Stomach smooth muscle (tissue), 2 donors: ENCODE results near the gene MEF2B.

ENCODE experiments used
- H3K27ac ChIP-seq: one replicate; pipeline ENCODE4 v1.7.0; 2013; ENCODE audit warnings: mild to moderate bottlenecking, low read length, inconsistent platforms
- H3K27me3 ChIP-seq, 2 donors: one replicate each; pipeline ENCODE4 v1.7.0; 2013; ENCODE audit warnings: low read length in 2 of 2; ENCODE audit not compliant: insufficient read depth in 2 of 2, control insufficient read depth in 1 of 2
- H3K36me3 ChIP-seq, 2 donors: one replicate each; pipeline ENCODE4 v1.7.0; 2013; ENCODE audit warnings: low read length in 2 of 2; ENCODE audit not compliant: control insufficient read depth in 2 of 2, insufficient read depth in 2 of 2
- H3K4me1 ChIP-seq: one replicate; pipeline ENCODE4 v1.7.0; 2013; ENCODE audit warnings: low read length; ENCODE audit not compliant: control insufficient read depth, insufficient read depth
- H3K4me3 ChIP-seq, 2 donors: one replicate each; pipeline ENCODE4 v1.7.0; 2013; ENCODE audit warnings: low read length in 2 of 2
- H3K9ac ChIP-seq, 2 donors: one replicate each; pipeline ENCODE4 v1.7.0; 2013; ENCODE audit warnings: low read length in 2 of 2, mild to moderate bottlenecking in 1 of 2
- H3K9me3 ChIP-seq, 2 donors: one replicate each; pipeline ENCODE4 v1.7.0; 2013; ENCODE audit warnings: low read length in 2 of 2; ENCODE audit not compliant: control insufficient read depth in 2 of 2
- donor health status: healthy.
- donor health status: Pancreatic carcinoma.

Gene MEF2B

GRCh38 chr19:19096641-19097627 lies 73.1 kb downstream of the MEF2B start:
- Histone ChIP-seq H3K27me3 (no peaks in the 10 kb centered on the region), H3K27ac (no peak overlapping the region), H3K4me1 (no peaks in the 10 kb centered on the region), H3K36me3 (peaks cover 7 to 13% of the 10 kb centered on the region in 2 donors), H3K4me3 (no peak overlapping the region), H3K9me3 (no peaks in the 10 kb centered on the region), H3K9ac (no peak overlapping the region)

- Histone ChIP-seq H3K4me1 (no peaks in the 10 kb centered on the region), H3K27ac (no peak overlapping the region), H3K27me3 (no peaks in the 10 kb centered on the region), H3K9me3 (no peaks in the 10 kb centered on the region), H3K4me3 (no peak overlapping the region), H3K9ac (no peak overlapping the region), H3K36me3 (peaks cover 7 to 8% of the 10 kb centered on the region in 2 donors)
Measured at GRCh38 chr19:19095691-19096090, 74.4 kb downstream of the MEF2B start.
